ENCODE measurements around the gene TPD52L1. TPM values are rescaled to one million over a fixed set of nuclear protein-coding genes. Genes with fewer than 3 reads are reported as not detected.
"Not testable (repeated sequence)": the region's sequence is repeated elsewhere in the genome, so short reads cannot be mapped to it uniquely, and the experiment has no call there.

The TPD52L1 gene
- total RNA-seq, 1 donor from 2014 or later: not detected

GRCh38 chr6:125124049-125124669 is 29.4 kb upstream of the TPD52L1 start:
- Mint-ChIP-seq H3K9me3 (ENCODE audit: unreplicated experiment) (peaks cover 5% of the 10 kb centered on the region), H3K27ac (ENCODE audit: unreplicated experiment) (no peak overlapping the region), H3K4me1 (ENCODE audit: low read depth, unreplicated experiment) (peaks cover 5% of the 10 kb centered on the region), H3K4me3 (ENCODE audit: unreplicated experiment) (no peak overlapping the region), H3K36me3 (ENCODE audit: unreplicated experiment) (peaks cover 6% of the 10 kb centered on the region), H3K27me3 (ENCODE audit: unreplicated experiment) (no peaks in the 10 kb centered on the region)
- TF ChIP-seq, protein P1, sequence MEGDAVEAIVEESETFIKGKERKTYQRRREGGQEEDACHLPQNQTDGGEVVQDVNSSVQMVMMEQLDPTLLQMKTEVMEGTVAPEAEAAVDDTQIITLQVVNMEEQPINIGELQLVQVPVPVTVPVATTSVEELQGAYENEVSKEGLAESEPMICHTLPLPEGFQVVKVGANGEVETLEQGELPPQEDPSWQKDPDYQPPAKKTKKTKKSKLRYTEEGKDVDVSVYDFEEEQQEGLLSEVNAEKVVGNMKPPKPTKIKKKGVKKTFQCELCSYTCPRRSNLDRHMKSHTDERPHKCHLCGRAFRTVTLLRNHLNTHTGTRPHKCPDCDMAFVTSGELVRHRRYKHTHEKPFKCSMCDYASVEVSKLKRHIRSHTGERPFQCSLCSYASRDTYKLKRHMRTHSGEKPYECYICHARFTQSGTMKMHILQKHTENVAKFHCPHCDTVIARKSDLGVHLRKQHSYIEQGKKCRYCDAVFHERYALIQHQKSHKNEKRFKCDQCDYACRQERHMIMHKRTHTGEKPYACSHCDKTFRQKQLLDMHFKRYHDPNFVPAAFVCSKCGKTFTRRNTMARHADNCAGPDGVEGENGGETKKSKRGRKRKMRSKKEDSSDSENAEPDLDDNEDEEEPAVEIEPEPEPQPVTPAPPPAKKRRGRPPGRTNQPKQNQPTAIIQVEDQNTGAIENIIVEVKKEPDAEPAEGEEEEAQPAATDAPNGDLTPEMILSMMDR (IDR thresholded peaks at IDR 0.05; ENCODE audit: partially characterized antibody, unreplicated experiment): no peak
- no peak for DNase-seq

DNA sequence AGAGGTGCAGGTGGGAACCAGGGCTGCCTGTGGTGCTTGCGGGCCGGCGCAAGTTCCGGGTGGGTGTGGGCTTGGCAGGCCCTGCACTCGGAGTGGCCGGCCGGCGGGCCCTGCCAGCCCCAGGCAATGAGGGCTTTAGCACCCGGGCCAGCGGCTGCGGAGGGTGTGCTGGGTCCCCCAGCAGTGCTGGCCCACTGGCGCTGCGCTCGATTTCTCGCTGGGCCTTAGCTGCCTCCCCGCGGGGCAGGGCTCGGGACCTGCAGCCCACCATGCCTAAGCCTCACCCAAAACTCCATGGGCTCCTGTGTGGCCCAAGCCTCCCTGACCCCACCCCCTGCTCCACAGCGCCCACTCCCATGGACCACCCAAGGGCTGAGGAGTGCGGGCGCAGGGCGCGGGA is 27.7 kb upstream of the TPD52L1 start:
- not testable (repeated sequence) for H3K9me3 Mint-ChIP-seq (ENCODE audit: unreplicated experiment); H3K27me3 Mint-ChIP-seq (ENCODE audit: unreplicated experiment); H3K4me1 Mint-ChIP-seq (ENCODE audit: low read depth, unreplicated experiment); DNase-seq; H3K27ac Mint-ChIP-seq (ENCODE audit: unreplicated experiment); H3K4me3 Mint-ChIP-seq (ENCODE audit: unreplicated experiment); H3K36me3 Mint-ChIP-seq (ENCODE audit: unreplicated experiment)

DNA sequence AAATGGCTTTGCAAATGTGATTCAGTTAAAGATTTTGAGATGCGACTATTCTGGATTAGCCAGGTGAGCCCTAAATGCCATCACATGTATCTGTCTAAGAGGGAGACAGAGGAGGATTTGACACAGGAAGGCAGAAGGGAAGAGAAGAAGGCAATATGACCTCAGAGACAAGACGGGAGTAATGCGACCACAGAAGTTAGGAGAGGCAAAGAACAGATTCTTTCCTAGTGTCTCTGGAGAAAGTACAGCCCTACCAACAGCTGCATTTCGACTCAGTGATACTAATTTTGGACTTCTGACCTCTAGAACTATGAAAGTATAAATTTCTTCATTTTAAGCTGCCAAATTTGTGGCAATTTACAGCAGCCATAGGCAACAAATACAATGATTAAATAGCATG is 24.2 kb upstream of the TPD52L1 start:
- Mint-ChIP-seq H3K9me3 (ENCODE audit: unreplicated experiment) (peaks cover 3% of the 10 kb centered on the region), H3K36me3 (ENCODE audit: unreplicated experiment) (peaks cover 6% of the 10 kb centered on the region), H3K4me1 (ENCODE audit: low read depth, unreplicated experiment) (no peaks in the 10 kb centered on the region), H3K27me3 (ENCODE audit: unreplicated experiment) (no peaks in the 10 kb centered on the region), H3K4me3 (ENCODE audit: unreplicated experiment) (no peak overlapping the region), H3K27ac (ENCODE audit: unreplicated experiment) (no peak overlapping the region)
- DNase-seq: no peak
- TF ChIP-seq, protein P1 (IDR thresholded peaks at IDR 0.05; ENCODE audit: partially characterized antibody, unreplicated experiment): no peak

GRCh38 chr6:125132058-125132457 is 21.5 kb upstream of the TPD52L1 start:
- DNase-seq: no peak
- Mint-ChIP-seq H3K4me1 (ENCODE audit: low read depth, unreplicated experiment) (peaks cover 6% of the 10 kb centered on the region), H3K27me3 (ENCODE audit: unreplicated experiment) (no peaks in the 10 kb centered on the region), H3K27ac (ENCODE audit: unreplicated experiment) (no peak overlapping the region), H3K36me3 (ENCODE audit: unreplicated experiment) (no peaks in the 10 kb centered on the region), H3K9me3 (ENCODE audit: unreplicated experiment) (peaks cover 2% of the 10 kb centered on the region), H3K4me3 (ENCODE audit: unreplicated experiment) (no peak overlapping the region)
- TF ChIP-seq, protein P1 (IDR thresholded peaks at IDR 0.05; ENCODE audit: partially characterized antibody, unreplicated experiment): no peak

DNA sequence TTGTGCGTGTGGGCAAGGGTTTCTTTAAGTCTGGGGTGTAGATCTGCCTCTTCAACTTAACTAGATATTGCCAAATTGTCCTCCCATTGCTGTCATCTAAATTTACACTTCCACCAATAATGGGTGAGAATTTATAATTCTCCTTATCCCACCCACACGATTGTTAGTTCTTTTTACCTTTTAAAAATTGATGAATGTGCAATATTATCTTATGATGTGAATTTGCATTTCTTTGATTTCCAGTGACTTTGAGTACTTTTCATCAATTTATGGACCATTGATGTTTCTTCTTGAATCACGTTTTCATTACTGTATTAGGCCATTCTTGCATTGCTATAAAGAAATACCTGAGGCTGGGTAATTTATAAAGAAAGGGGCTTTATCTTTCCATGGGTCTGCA is 17.2 kb upstream of the TPD52L1 start:
- H3K27ac Mint-ChIP-seq (ENCODE audit: unreplicated experiment): no peak overlapping the region
- H3K4me3 Mint-ChIP-seq (ENCODE audit: unreplicated experiment): no peak overlapping the region
- no peaks in the 10 kb centered on the region for H3K36me3 Mint-ChIP-seq (ENCODE audit: unreplicated experiment)
- H3K4me1 Mint-ChIP-seq (ENCODE audit: low read depth, unreplicated experiment): peaks cover 6% of the 10 kb centered on the region
- H3K9me3 Mint-ChIP-seq (ENCODE audit: unreplicated experiment): peaks cover 4% of the 10 kb centered on the region
- TF ChIP-seq, protein P1 (IDR thresholded peaks at IDR 0.05; ENCODE audit: partially characterized antibody, unreplicated experiment): no peak
- H3K27me3 Mint-ChIP-seq (ENCODE audit: unreplicated experiment): no peaks in the 10 kb centered on the region
- DNase-seq: no peak
